SK-N-MC (cell line): ENCODE measurements around the gene ASGR1.

Experiments used
- EZH2 ChIP-seq: fragments of 200-600 bp; sonication (generic); IDR thresholded peaks from one replicate; pipeline ENCODE4 v1.6.1; 2017; ENCODE audit warnings: antibody characterized with exemption
- POLR2AphosphoS5 ChIP-seq: IDR thresholded peaks from 2 replicates; pipeline ENCODE4 v1.6.1; 2012; ENCODE audit warnings: mild to moderate bottlenecking, low read depth, low read length, borderline replicate concordance

GRCh38 chr17:7214300-7215135 lies 35.3 kb upstream of the ASGR1 start:
- TF ChIP-seq EZH2: no peak
- TF ChIP-seq POLR2AphosphoS5: no peak
